Suppressor macrophage treated with lipopolysaccharide for 4 hours (primary cell): ENCODE data around the gene FPGS.
"Not testable (repeated sequence)": the region's sequence is repeated elsewhere in the genome, so short reads cannot be mapped to it uniquely, and the experiment has no call there.

Source experiments
- DNase-seq: peaks from one replicate; pipeline ENCODE4 v3.0.0-alpha.2; 2020

The FPGS gene

GRCh38 chr9:127802576-127803443, at the start of gene FPGS:
FPGS (plus strand) TSS chr9:127802882; CDS start chr9:127802925, 43 bp downstream.
- DNase-seq = peak; percentile 92

GRCh38 chr9:127753148-127753547, 49.5 kb upstream of the FPGS start:
- DNase-seq = no peak

- DNase-seq = peak; percentile 36
Measured at GRCh38 chr9:127753622-127754021, 49.1 kb upstream of the FPGS start.

GRCh38 chr9:127754099-127755060, 48.3 kb upstream of the FPGS start:
- no peak for DNase-seq

GRCh38 chr9:127755061-127756060, 47.3 kb upstream of the FPGS start:
- DNase-seq = no peak

GRCh38 chr9:127756233-127756632, 46.4 kb upstream of the FPGS start:
- DNase-seq = no peak

GRCh38 chr9:127756776-127757175, 45.9 kb upstream of the FPGS start:
- DNase-seq = not testable (repeated sequence)

- DNase-seq = no peak
Measured at GRCh38 chr9:127758843-127759242, 43.8 kb upstream of the FPGS start.

GRCh38 chr9:127761061-127761460, 41.6 kb upstream of the FPGS start:
- DNase-seq = no peak

GRCh38 chr9:127761491-127761956, 41.2 kb upstream of the FPGS start:
- DNase-seq = no peak

GRCh38 chr9:127762111-127762676, 40.5 kb upstream of the FPGS start:
- peak; percentile 52 for DNase-seq

GRCh38 chr9:127763918-127764384, 38.7 kb upstream of the FPGS start:
- peak; percentile 58 for DNase-seq

- DNase-seq = no peak
Measured at GRCh38 chr9:127765418-127765817, 37.3 kb upstream of the FPGS start.

- no peak for DNase-seq
Measured at GRCh38 chr9:127767410-127767809, 35.3 kb upstream of the FPGS start.

- DNase-seq = no peak
Measured at GRCh38 chr9:127767909-127768331, 34.8 kb upstream of the FPGS start.

GRCh38 chr9:127768698-127769097, 34.0 kb upstream of the FPGS start:
- DNase-seq = no peak

- DNase-seq = no peak
Measured at GRCh38 chr9:127769101-127769500, 33.6 kb upstream of the FPGS start.

GRCh38 chr9:127769929-127770582, 32.6 kb upstream of the FPGS start:
- DNase-seq = no peak

GRCh38 chr9:127770583-127770904, 32.1 kb upstream of the FPGS start:
- no peak for DNase-seq

GRCh38 chr9:127770905-127771569, 31.6 kb upstream of the FPGS start:
- DNase-seq = peak; percentile 99
